ENCODE measurements around the gene SMARCA2. TPM values are rescaled to one million over a fixed set of nuclear protein-coding genes. Genes with fewer than 3 reads are reported as not detected.

The SMARCA2 gene
- total and polyA plus RNA-seq, 9 donors, result 108 to 404 (median 199) TPM

GRCh38 chr9:2230362-2230761, 215.2 kb downstream of the SMARCA2 start:
- WGBS, 3 donors, result 94 to 96% (median 95%) methylated on average over 2 of the region's 2 CpGs
- Histone ChIP-seq H3K4me3 (no peak overlapping the region), H3K9me3 (no peaks in the 10 kb centered on the region), H3K36me3 (no peaks in the 10 kb centered on the region), H3K4me1 (ENCODE audit: insufficient read depth) (peaks cover 25% of the 10 kb centered on the region), H3K27ac (peak overlapping the region in 1 of 2 donors; percentile 83), H3K27me3 (no peaks in the 10 kb centered on the region)
- DNase-seq, result no peak
- TF ChIP-seq EP300 (IDR thresholded peaks at IDR 0.05), result no peak
- no peak for TF ChIP-seq POLR2A (IDR thresholded peaks at IDR 0.05)
- intact Hi-C loops (cut with DNase I), result loop anchor here in 1 of 4 donors (10.0 kb wide), 2 partner anchors 194 to 394 kb away; partner anchors contain the start of gene VLDLR

GRCh38 chr9:2231101-2231500, 216.0 kb downstream of the SMARCA2 start:
- Histone ChIP-seq H3K9me3 (no peaks in the 10 kb centered on the region), H3K27ac (peak overlapping the region; percentile 15 to 83), H3K27me3 (no peaks in the 10 kb centered on the region), H3K4me3 (no peak overlapping the region), H3K36me3 (no peaks in the 10 kb centered on the region), H3K4me1 (ENCODE audit: insufficient read depth) (peaks cover 25% of the 10 kb centered on the region)
- intact Hi-C loops (cut with DNase I), result loop anchor here in 1 of 4 donors (10.0 kb wide), 2 partner anchors 194 to 394 kb away; partner anchors contain the start of gene VLDLR
- WGBS, 3 donors, result 28 to 61% (median 58%) methylated on average over 1 of the region's 1 CpG
- TF ChIP-seq POLR2A (IDR thresholded peaks at IDR 0.05) (no peak), EP300 (IDR thresholded peaks at IDR 0.05) (no peak), CTCF (IDR thresholded peaks at IDR 0.05) (no peak)
- no peak for DNase-seq

- peak; percentile 50 to 88 (median 74) for DNase-seq
- 24 to 30% (median 27%) methylated on average over 2 of the region's 2 CpGs for WGBS, 3 donors
- H3K4me1 ChIP-seq (ENCODE audit: insufficient read depth), result peaks cover 25% of the 10 kb centered on the region
- H3K27me3 ChIP-seq, result no peaks in the 10 kb centered on the region
- H3K27ac ChIP-seq, result peak overlapping the region in 1 of 2 donors; percentile 83
- intact Hi-C loops (cut with DNase I), result loop anchor here in 1 of 4 donors (10.0 kb wide), 2 partner anchors 193 to 393 kb away; partner anchors contain the start of gene VLDLR
- H3K36me3 ChIP-seq, result no peaks in the 10 kb centered on the region
- H3K4me3 ChIP-seq, result no peak overlapping the region
- TF ChIP-seq EP300 (IDR thresholded peaks at IDR 0.05) (no peak), CTCF (IDR thresholded peaks at IDR 0.05) (no peak), POLR2A (IDR thresholded peaks at IDR 0.05) (no peak)
- H3K9me3 ChIP-seq, result no peaks in the 10 kb centered on the region
These were observed 216.7 kb downstream of the SMARCA2 start for GRCh38 chr9:2231829-2232228.

GRCh38 chr9:2233274-2233673, 218.1 kb downstream of the SMARCA2 start:
- 57 to 63% (median 60%) methylated on average over 3 of the region's 3 CpGs for WGBS, 3 donors
- no peaks in the 10 kb centered on the region for H3K27me3 ChIP-seq
- H3K9me3 ChIP-seq, result no peaks in the 10 kb centered on the region
- H3K4me3 ChIP-seq, result no peak overlapping the region
- TF ChIP-seq EP300 (IDR thresholded peaks at IDR 0.05), result no peak
- TF ChIP-seq CTCF (IDR thresholded peaks at IDR 0.05), result no peak
- TF ChIP-seq POLR2A (IDR thresholded peaks at IDR 0.05), result no peak
- intact Hi-C loops (cut with DNase I), result loop anchor here in 1 of 4 donors (10.0 kb wide), 2 partner anchors 192 to 392 kb away; partner anchors contain the start of gene VLDLR
- H3K4me1 ChIP-seq (ENCODE audit: insufficient read depth), result peaks cover 19% of the 10 kb centered on the region
- H3K27ac ChIP-seq, result peak overlapping the region in 1 of 2 donors; percentile 74
- no peaks in the 10 kb centered on the region for H3K36me3 ChIP-seq
- no peak for DNase-seq

- peak; percentile 52 to 69 (median 57) for DNase-seq
These were observed 219.3 kb downstream of the SMARCA2 start for GRCh38 chr9:2234371-2234893.

More at GRCh38 chr9:2234371-2234893, 219.3 kb downstream of the SMARCA2 start:
- WGBS, 3 donors, result 28 to 37% (median 32%) methylated on average over 5 of the region's 5 CpGs
- Histone ChIP-seq H3K4me1 (ENCODE audit: insufficient read depth) (peaks cover 19% of the 10 kb centered on the region), H3K4me3 (no peak overlapping the region), H3K27ac (peak overlapping the region in 1 of 2 donors; percentile 74), H3K9me3 (no peaks in the 10 kb centered on the region), H3K36me3 (no peaks in the 10 kb centered on the region), H3K27me3 (no peaks in the 10 kb centered on the region)
- intact Hi-C loops (cut with DNase I), result loop anchor here in 1 of 4 donors (10.0 kb wide), 2 partner anchors 190 to 390 kb away; partner anchors contain the start of gene VLDLR
- no peak for TF ChIP-seq CTCF (IDR thresholded peaks at IDR 0.05)
- TF ChIP-seq EP300 (IDR thresholded peaks at IDR 0.05), result no peak
- TF ChIP-seq POLR2A (IDR thresholded peaks at IDR 0.05), result no peak
